Neuronal stem cell (in vitro differentiated cells): ENCODE measurements around the gene C6orf89.

Experiments used
- DNase-seq: peaks from one replicate; pipeline ENCODE4 v3.0.0-alpha.2; 2013; ENCODE audit warnings: low spot score
- H2AFZ ChIP-seq: one replicate; pipeline ENCODE4 v1.6.1; 2013; ENCODE audit warnings: mild to moderate bottlenecking, low read length, inconsistent platforms
- H2AK5ac ChIP-seq: 2 replicates; pipeline ENCODE4 v1.6.1; 2013; ENCODE audit warnings: low read depth, mild to moderate bottlenecking, inconsistent platforms, low read length, moderate library complexity, mixed read lengths
- H2BK120ac ChIP-seq: 2 replicates; pipeline ENCODE4 v1.6.1; 2013; ENCODE audit warnings: low read depth, mild to moderate bottlenecking, inconsistent platforms, low read length, moderate library complexity, mixed read lengths
- H2BK12ac ChIP-seq: one replicate; pipeline ENCODE4 v1.6.1; 2013; ENCODE audit warnings: low read length, inconsistent platforms
- H2BK15ac ChIP-seq: 2 replicates; pipeline ENCODE4 v1.6.1; 2013; ENCODE audit warnings: mild to moderate bottlenecking, low read length, inconsistent platforms, mixed read lengths
- H2BK5ac ChIP-seq: one replicate; pipeline ENCODE4 v1.6.1; 2013; ENCODE audit warnings: inconsistent platforms, mild to moderate bottlenecking, low read length, moderate library complexity
- H3K14ac ChIP-seq: one replicate; pipeline ENCODE4 v1.6.1; 2013; ENCODE audit warnings: low read length, inconsistent platforms
- H3K18ac ChIP-seq: 2 replicates; pipeline ENCODE4 v1.6.1; 2013; ENCODE audit warnings: low read length, inconsistent platforms
- H3K23ac ChIP-seq: 2 replicates; pipeline ENCODE4 v1.6.1; 2013; ENCODE audit warnings: low read depth, mild to moderate bottlenecking, mixed read lengths, low read length, inconsistent platforms; ENCODE audit not compliant: poor library complexity
- H3K27ac ChIP-seq: replicated peaks from 3 replicates; pipeline ENCODE4 v1.5.1; 2013; ENCODE audit warnings: low read length, inconsistent platforms
- H3K27me3 ChIP-seq, 3 experiments: 2 replicates each; pipeline ENCODE4 v1.6.1; 2013; ENCODE audit warnings: low read length in 3 of 3, mild to moderate bottlenecking in 2 of 3, inconsistent platforms in 1 of 3, low read depth in 1 of 3, mixed read lengths in 1 of 3, moderate library complexity in 1 of 3; ENCODE audit not compliant: control insufficient read depth in 3 of 3, insufficient read depth in 3 of 3
- H3K36me3 ChIP-seq, 2 donors: replicated peaks in 1 of 2; 2 replicates each; pipeline ENCODE4 v1.6.1; 2013; ENCODE audit warnings: low read length in 2 of 2; ENCODE audit not compliant: control insufficient read depth in 2 of 2, insufficient read depth in 2 of 2
- H3K4ac ChIP-seq: 2 replicates; pipeline ENCODE4 v1.6.1; 2013; ENCODE audit warnings: inconsistent platforms, mild to moderate bottlenecking, low read length, moderate library complexity
- H3K4me1 ChIP-seq, 2 donors: 1 replicate in 1 of 2; 2 replicates in 1 of 2; pipeline ENCODE4 v1.6.1; 2013; ENCODE audit warnings: low read length in 2 of 2, low read depth in 1 of 2; ENCODE audit not compliant: control insufficient read depth in 2 of 2, insufficient read depth in 1 of 2
- H3K4me2 ChIP-seq: one replicate; pipeline ENCODE4 v1.6.1; 2013; ENCODE audit warnings: mild to moderate bottlenecking, low read length, inconsistent platforms; ENCODE audit not compliant: insufficient read depth, poor library complexity, severe bottlenecking
- H3K4me3 ChIP-seq, 2 donors: 2 replicates each; pipeline ENCODE4 v1.5.1; 2013; ENCODE audit warnings: low read length in 2 of 2, mild to moderate bottlenecking in 2 of 2, inconsistent platforms in 1 of 2, moderate library complexity in 1 of 2
- H3K79me1 ChIP-seq: one replicate; pipeline ENCODE4 v1.6.1; 2013; ENCODE audit warnings: low read depth, mild to moderate bottlenecking, inconsistent platforms, low read length, moderate library complexity
- H3K9ac ChIP-seq: one replicate; pipeline ENCODE4 v1.6.1; 2013; ENCODE audit warnings: mild to moderate bottlenecking, low read depth, low read length, inconsistent platforms; ENCODE audit not compliant: poor library complexity
- H3K9me3 ChIP-seq, 2 donors: replicated peaks in 1 of 2; 2 replicates each; pipeline versions ENCODE3 to v1.6.1; 2013; ENCODE audit warnings: low read length in 2 of 2, mild to moderate bottlenecking in 2 of 2, inconsistent platforms in 1 of 2, low read depth in 1 of 2, mixed read lengths in 1 of 2, moderate library complexity in 1 of 2; ENCODE audit not compliant: control insufficient read depth in 2 of 2, insufficient read depth in 1 of 2
- H4K8ac ChIP-seq: one replicate; pipeline ENCODE4 v1.6.1; 2013; ENCODE audit warnings: low read depth, mild to moderate bottlenecking, inconsistent platforms, low read length, moderate library complexity
- H4K91ac ChIP-seq: one replicate; pipeline ENCODE4 v1.6.1; 2013; ENCODE audit warnings: low read length, low read depth, mild to moderate bottlenecking, inconsistent platforms; ENCODE audit not compliant: poor library complexity
- WGBS, 2 donors: extraction: QIAGEN DNeasy Blood & Tissue Kit; methylation state at CpG; one replicate each; pipeline ENCODE4 v1.1.7; 2013; ENCODE audit warnings: missing lambda C conversion rate in 2 of 2, mixed read lengths in 1 of 2; ENCODE audit not compliant: insufficient read length in 2 of 2, insufficient replicate concordance in 1 of 2; ENCODE audit errors: extremely low coverage in 2 of 2; 5-methylcytosine and 5-hydroxymethylcytosine counted together

C6orf89 gene

DNA sequence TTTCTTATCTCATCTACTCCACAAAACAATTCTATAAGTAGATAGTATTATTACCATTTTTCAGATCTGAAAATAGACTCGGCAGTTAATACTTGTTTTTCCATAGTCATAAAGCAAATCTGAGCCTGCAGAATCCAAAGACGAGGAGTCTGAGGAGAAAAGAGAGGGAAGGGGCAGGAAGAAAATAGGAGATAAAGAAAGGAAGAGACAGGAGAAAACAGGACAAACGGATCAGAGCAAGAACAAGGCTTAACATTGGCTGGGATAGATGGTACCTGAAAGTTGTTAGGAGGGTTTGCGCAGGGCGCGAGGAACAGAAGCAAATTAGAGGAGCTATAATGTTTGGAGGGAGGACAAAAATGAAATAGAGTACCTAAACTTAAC lies 10.5 kb upstream of the C6orf89 start:
- Histone ChIP-seq H3K27me3 (peaks cover 0 to 4% (median 0%) of the 10 kb centered on the region in 3 experiments), H3K4me3 (peak overlapping the region; percentile 56 to 98), H3K4me2 (no peak overlapping the region), H3K9me3 (no peaks in the 10 kb centered on the region), H3K79me1 (peaks cover 5% of the 10 kb centered on the region), H2BK120ac (no peak overlapping the region), H4K91ac (no peak overlapping the region), H4K8ac (no peak overlapping the region), H3K23ac (no peak overlapping the region), H3K4me1 (peaks cover 2 to 11% of the 10 kb centered on the region in 2 donors), H3K18ac (no peak overlapping the region), H2AFZ (peak overlapping the region; percentile 95), H3K36me3 (peaks cover 6 to 35% of the 10 kb centered on the region in 2 donors), H2BK15ac (no peak overlapping the region), H2BK5ac (no peak overlapping the region), H2BK12ac (no peak overlapping the region), H3K27ac (peak overlapping the region; percentile 98), H3K9ac (no peak overlapping the region), H3K4ac (no peak overlapping the region), H3K14ac (no peak overlapping the region), H2AK5ac (no peak overlapping the region)
- WGBS, 2 donors = no CpG with 5 or more reads among the region's 6 CpGs
- no peak for DNase-seq

DNA sequence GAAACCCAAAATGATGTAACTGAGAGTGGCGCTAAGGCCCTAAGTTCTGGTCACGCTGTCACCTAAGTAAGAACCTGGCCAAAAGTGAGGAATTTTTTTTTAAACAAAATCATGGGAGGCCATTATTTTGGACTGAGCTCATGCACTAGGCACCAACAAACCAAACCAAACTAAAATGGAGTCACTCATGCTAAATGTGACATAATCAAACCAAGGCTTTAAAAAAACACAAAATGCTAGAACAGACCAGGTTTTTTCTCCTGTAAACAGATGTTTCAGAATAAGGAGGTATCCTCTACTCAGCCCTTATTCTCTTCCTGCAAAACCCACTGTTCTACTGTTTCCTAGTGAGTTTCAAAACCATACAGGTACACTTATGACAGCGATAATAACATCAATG lies 1.1 kb upstream of the C6orf89 start:
- Histone ChIP-seq H3K4me1 (peaks cover 4 to 5% of the 10 kb centered on the region in 2 donors), H3K36me3 (no peaks in the 10 kb centered on the region), H3K18ac (no peak overlapping the region), H2BK5ac (no peak overlapping the region), H2BK12ac (no peak overlapping the region), H3K4me3 (no peak overlapping the region), H2BK120ac (no peak overlapping the region), H2BK15ac (no peak overlapping the region), H3K79me1 (no peaks in the 10 kb centered on the region), H2AFZ (no peak overlapping the region), H3K9me3 (peaks cover 1 to 4% of the 10 kb centered on the region in 2 donors), H3K27ac (no peak overlapping the region), H3K14ac (no peak overlapping the region), H4K91ac (no peak overlapping the region), H3K9ac (no peak overlapping the region), H2AK5ac (no peak overlapping the region), H3K4ac (no peak overlapping the region), H4K8ac (no peak overlapping the region), H3K4me2 (no peak overlapping the region), H3K23ac (no peak overlapping the region), H3K27me3 (no peaks in the 10 kb centered on the region)
- DNase-seq = no peak
- WGBS, 2 donors = no CpG with 5 or more reads among the region's 3 CpGs

DNA sequence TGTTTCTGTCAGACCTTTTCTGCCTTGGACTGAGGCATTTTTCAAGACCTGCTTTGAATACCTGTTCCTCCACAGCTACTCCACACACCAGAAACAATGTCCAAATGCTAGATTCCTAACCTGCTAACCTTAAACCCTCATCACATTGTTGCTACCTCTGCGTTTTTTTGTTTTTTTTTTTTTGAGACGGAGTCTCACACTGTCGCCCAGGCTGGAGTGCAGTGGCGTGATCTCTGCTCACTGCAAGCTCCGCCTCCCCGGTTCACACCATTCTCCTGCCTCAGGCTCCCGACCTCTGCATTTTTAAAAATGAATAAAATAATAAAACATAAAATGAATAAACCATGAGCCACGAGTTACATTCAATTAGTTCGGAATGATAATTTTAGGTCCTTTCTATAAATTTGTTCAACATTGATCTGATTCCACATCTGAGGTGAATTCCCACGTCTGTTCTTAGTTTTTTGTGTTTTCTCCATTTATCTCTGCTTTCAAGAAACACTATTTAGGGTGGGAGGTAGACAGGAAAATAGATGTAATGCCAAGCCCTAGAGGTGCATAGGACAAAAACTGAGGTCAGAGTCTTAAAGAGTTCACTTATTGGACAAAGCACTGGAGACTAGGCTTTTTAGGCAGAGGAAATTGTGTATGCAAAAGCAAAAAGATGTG lies 1.3 kb downstream of the C6orf89 start:
- Histone ChIP-seq H3K9me3 (no peaks in the 10 kb centered on the region), H3K9ac (no peak overlapping the region), H2BK120ac (no peak overlapping the region), H2BK5ac (no peak overlapping the region), H4K91ac (no peak overlapping the region), H3K27me3 (no peaks in the 10 kb centered on the region), H3K4ac (no peak overlapping the region), H3K14ac (no peak overlapping the region), H3K23ac (no peak overlapping the region), H3K4me2 (no peak overlapping the region), H3K4me3 (peak overlapping the region in 1 of 2 donors; percentile 79), H3K79me1 (no peaks in the 10 kb centered on the region), H3K4me1 (peaks cover 4 to 5% of the 10 kb centered on the region in 2 donors), H3K36me3 (no peaks in the 10 kb centered on the region), H2AFZ (peak overlapping the region; percentile 19), H2AK5ac (no peak overlapping the region), H3K27ac (no peak overlapping the region), H3K18ac (no peak overlapping the region), H4K8ac (no peak overlapping the region), H2BK15ac (no peak overlapping the region), H2BK12ac (no peak overlapping the region)
- WGBS, 2 donors = no CpG with 5 or more reads among the region's 10 CpGs
- no peak for DNase-seq

DNA sequence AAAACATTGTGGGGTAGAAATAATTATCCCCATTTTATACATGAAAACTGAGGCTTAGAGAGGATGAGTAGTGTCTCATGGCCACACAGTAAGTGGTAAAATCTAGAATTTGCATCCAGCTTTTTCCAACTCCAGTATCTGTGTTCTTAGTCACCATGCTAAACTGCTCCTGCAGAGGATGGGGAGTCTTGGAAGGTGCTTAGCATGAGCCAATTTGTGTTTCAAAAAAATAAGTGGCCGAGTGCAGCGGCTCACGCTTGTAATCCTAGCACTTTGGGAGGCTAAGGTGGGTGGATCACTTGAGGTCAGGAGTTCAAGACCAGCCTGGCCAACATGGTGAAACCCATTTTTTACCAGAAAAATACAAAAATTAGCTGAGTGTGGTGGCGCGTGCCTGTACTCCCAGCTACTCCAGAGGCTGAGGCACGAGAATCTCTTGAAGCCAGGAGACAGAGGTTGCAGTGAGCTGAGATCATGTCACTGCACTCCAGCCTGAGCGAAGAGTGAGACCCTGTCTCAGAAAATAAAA lies 2.4 kb downstream of the C6orf89 start:
- Histone ChIP-seq H3K36me3 (no peaks in the 10 kb centered on the region), H3K14ac (no peak overlapping the region), H2AK5ac (no peak overlapping the region), H2BK5ac (no peak overlapping the region), H3K4me2 (no peak overlapping the region), H3K4me3 (no peak overlapping the region), H3K27me3 (no peaks in the 10 kb centered on the region), H3K9me3 (no peaks in the 10 kb centered on the region), H4K91ac (no peak overlapping the region), H2BK15ac (no peak overlapping the region), H2BK120ac (no peak overlapping the region), H3K23ac (no peak overlapping the region), H3K4ac (no peak overlapping the region), H3K27ac (no peak overlapping the region), H4K8ac (no peak overlapping the region), H2BK12ac (no peak overlapping the region), H3K9ac (no peak overlapping the region), H3K18ac (no peak overlapping the region), H2AFZ (no peak overlapping the region), H3K79me1 (no peaks in the 10 kb centered on the region), H3K4me1 (peaks cover 4 to 5% of the 10 kb centered on the region in 2 donors)
- no CpG with 5 or more reads among the region's 7 CpGs for WGBS, 2 donors
- DNase-seq = no peak
